GM12878 (cell line): ENCODE results near the gene DGKI. TPM values are rescaled to one million over a fixed set of nuclear protein-coding genes. Genes with fewer than 3 reads are reported as not detected.

ENCODE experiments used
- ATAC-seq: fragments of 200-7000 bp; cut with Tn5 transposase; 3 replicates; pipeline ENCODE4 v1.9.1; 2020; ENCODE audit warnings: mild to moderate bottlenecking, moderate library complexity
- BruUV-seq: library from RNA; stranded (reverse); fragments of 400-500 nt; replicated peaks from 2 replicates; lab custom pipeline; 2021; lab: Mats Ljungman, UMichigan
- CTCF ChIA-PET: fragments of 300-600 bp; sonication (Branson Sonifier 250); formaldehyde crosslinking; extraction: SDS; loops from one replicate; lab custom pipeline; 2021; ENCODE audit warnings: inconsistent platforms; lab: Yijun Ruan, JAX
- POLR2A ChIA-PET: fragments of 350-600 bp; formaldehyde crosslinking; extraction: SDS; loops from one replicate; lab custom pipeline; 2021; ENCODE audit warnings: inconsistent platforms; lab: Charles Lee
- RAD21 ChIA-PET: fragments of 300-600 bp; sonication (Branson Sonifier 250); formaldehyde crosslinking; loops from one replicate; lab custom pipeline; 2023; ENCODE audit warnings: antibody characterized with exemption; ENCODE audit not compliant: unreplicated experiment; lab: Charles Lee
- SMC1A ChIA-PET: fragments of 300-600 bp; sonication (Branson Sonifier 250); formaldehyde crosslinking; loops from one replicate; lab custom pipeline; 2023; ENCODE audit not compliant: unreplicated experiment, uncharacterized antibody; lab: Charles Lee
- DNase-seq: peaks from one replicate; pipeline ENCODE4 v3.0.0-alpha.2; 2011; ENCODE audit warnings: low read depth, low spot score
- FAIRE-seq: peaks from 3 replicates; lab custom pipeline; 2011; peaks lifted over from hg19 to GRCh38; lab: Jason Lieb, UNC
- H2AFZ ChIP-seq: 2 replicates; pipeline ENCODE4 v1.6.0; 2011; ENCODE audit warnings: low read depth, low read length, control low read depth; ENCODE audit not compliant: control insufficient read depth
- H3K27ac ChIP-seq: 2 replicates; pipeline ENCODE4 v1.5.1; 2011; ENCODE audit warnings: control low read depth; ENCODE audit not compliant: control insufficient read depth, insufficient read depth
- H3K27me3 ChIP-seq, 2 experiments: replicated peaks in 1 of 2; 2 replicates each; pipeline versions ENCODE4 v1.6.0 to v1.6.1; 2011; ENCODE audit warnings: low read length in 1 of 2; ENCODE audit not compliant: control insufficient read depth in 2 of 2, insufficient read depth in 2 of 2
- H3K36me3 ChIP-seq, 2 experiments: 2 replicates each; pipeline ENCODE4 v1.5.1; 2011; ENCODE audit warnings: low read length in 1 of 2; ENCODE audit not compliant: control insufficient read depth in 2 of 2, insufficient read depth in 2 of 2
- H3K4me1 ChIP-seq: 2 replicates; pipeline ENCODE4 v1.6.1; 2011; ENCODE audit warnings: mild to moderate bottlenecking, low read length, moderate library complexity, mixed read lengths; ENCODE audit not compliant: control insufficient read depth, insufficient read depth
- H3K4me2 ChIP-seq: 2 replicates; pipeline ENCODE4 v1.6.0; 2011; ENCODE audit warnings: control low read depth; ENCODE audit not compliant: control insufficient read depth, insufficient read depth
- H3K4me3 ChIP-seq: fragments of 200-600 bp; sonication (generic); 2 replicates; pipeline ENCODE4 v1.5.1; 2016
- H3K79me2 ChIP-seq: 2 replicates; pipeline ENCODE4 v1.6.0; 2011; ENCODE audit warnings: low read length; ENCODE audit not compliant: control insufficient read depth, insufficient read depth
- H3K9ac ChIP-seq: 2 replicates; pipeline ENCODE4 v1.8.0; 2011; ENCODE audit warnings: low read length, control low read depth, mixed read lengths; ENCODE audit not compliant: control insufficient read depth, insufficient read depth
- H3K9me3 ChIP-seq: replicated peaks from 3 replicates; pipeline ENCODE4 v1.5.1; 2011; ENCODE audit warnings: mild to moderate bottlenecking, low read length; ENCODE audit not compliant: control insufficient read depth, insufficient read depth
- H4K20me1 ChIP-seq: 2 replicates; pipeline ENCODE4 v1.6.0; 2011; ENCODE audit not compliant: control insufficient read depth, insufficient read depth
- BACH1 ChIP-seq: fragments of 450-650 bp; IDR thresholded peaks from 2 replicates; pipeline ENCODE4 v1.6.1; 2017; ENCODE audit warnings: mild to moderate bottlenecking, borderline replicate concordance
- GATAD2B ChIP-seq: fragments of 450-650 bp; conservative IDR thresholded peaks from 2 replicates; pipeline ENCODE4 v1.6.1; 2017; ENCODE audit warnings: low read depth, mild to moderate bottlenecking, moderate library complexity
- MEF2B ChIP-seq: fragments of 450-650 bp; IDR thresholded peaks from 2 replicates; pipeline ENCODE4 v1.6.1; 2018; ENCODE audit warnings: mild to moderate bottlenecking, moderate library complexity; ENCODE audit not compliant: partially characterized antibody, poor library complexity, severe bottlenecking
- MXI1 ChIP-seq: fragments of 150-350 bp; IDR thresholded peaks from 2 replicates; pipeline ENCODE4 v1.6.1; 2011; ENCODE audit warnings: low read depth, mild to moderate bottlenecking, inconsistent platforms, low read length, improper control_type of control experiment
- PAX8 ChIP-seq: fragments of 450-650 bp; IDR thresholded peaks from 2 replicates; pipeline ENCODE4 v1.6.1; 2017; ENCODE audit warnings: mild to moderate bottlenecking, moderate library complexity
- RELA ChIP-seq: fragments of 450-650 bp; IDR thresholded peaks from 2 replicates; pipeline ENCODE4 v1.8.0; 2014; ENCODE audit warnings: borderline replicate concordance; ENCODE audit not compliant: partially characterized antibody
- RFX5 ChIP-seq: IDR thresholded peaks from 2 replicates; pipeline ENCODE4 v1.6.1; 2011; ENCODE audit warnings: low read depth, low read length, improper control_type of control experiment
- SKIL ChIP-seq: fragments of 450-650 bp; IDR thresholded peaks from 2 replicates; pipeline ENCODE4 v1.6.1; 2017; ENCODE audit warnings: mild to moderate bottlenecking, low read depth, inconsistent platforms; ENCODE audit not compliant: poor library complexity, severe bottlenecking
- SMC3 ChIP-seq: IDR thresholded peaks from 2 replicates; pipeline ENCODE4 v1.6.1; 2011; ENCODE audit warnings: low read length, improper control_type of control experiment, borderline replicate concordance
- STAT1 ChIP-seq: fragments of 450-650 bp; conservative IDR thresholded peaks from 2 replicates; pipeline ENCODE4 v1.6.1; 2014; ENCODE audit warnings: antibody characterized with exemption, mild to moderate bottlenecking
- SUPT20H ChIP-seq: IDR thresholded peaks from 2 replicates; pipeline ENCODE4 v1.6.1; 2011; ENCODE audit warnings: low read depth, mild to moderate bottlenecking, low read length, moderate library complexity, borderline replicate concordance; ENCODE audit not compliant: control insufficient read depth
- USF2 ChIP-seq: IDR thresholded peaks from 2 replicates; pipeline ENCODE4 v1.6.1; 2011; ENCODE audit warnings: low read depth, low read length, improper control_type of control experiment, borderline replicate concordance
- ZBTB33 ChIP-seq: fragments of 450-650 bp; IDR thresholded peaks from 2 replicates; pipeline ENCODE4 v1.6.1; 2017; ENCODE audit warnings: mild to moderate bottlenecking
- ZNF24 ChIP-seq: fragments of 450-650 bp; IDR thresholded peaks from 2 replicates; pipeline ENCODE4 v1.6.1; 2017; ENCODE audit warnings: antibody characterized with exemption, mild to moderate bottlenecking
- ZNF274 ChIP-seq: IDR thresholded peaks from one replicate; pipeline ENCODE4 v1.8.0; 2011; ENCODE audit not compliant: insufficient read length, insufficient read depth
- ZSCAN29 ChIP-seq: fragments of 450-650 bp; IDR thresholded peaks from 2 replicates; pipeline ENCODE4 v1.6.1; 2017; ENCODE audit warnings: mild to moderate bottlenecking, moderate library complexity
- WGBS: methylation state at CpG from one replicate; pipeline ENCODE4 v1.1.6; 2016; ENCODE audit warnings: low lambda C conversion rate; ENCODE audit not compliant: insufficient replicate concordance, insufficient coverage; ENCODE audit errors: missing lambda C conversion rate; 5-methylcytosine and 5-hydroxymethylcytosine counted together
- in situ Hi-C: fragments of 300-500 bp; cut with MboI; formaldehyde crosslinking; loops from 9 replicates; pipeline ENCODE4 v1.14.3; 2018; ENCODE audit warnings: mixed read lengths
- intact Hi-C: fragments of 100-400 bp; cut with micrococcal nuclease; formaldehyde crosslinking; loops from one replicate; pipeline ENCODE4 v1.14.2; 2022; ENCODE audit not compliant: unreplicated experiment
- polyA plus RNA-seq, 11 experiments: library from polyadenylated mRNA; depleted of rRNA in 4 of 11; unstranded in 6 of 11; stranded (reverse) in 5 of 11; fragments of >200 nt; fragmentation: Nextera tagmentation in 4 of 11; fragmentation: Illumina TruSeq in 1 of 11; extraction: Ambion mirVana in 4 of 11; extraction: Trizol in 1 of 11; gene quantifications; 1 replicate in 1 of 11; 2 replicates in 10 of 11; pipeline versions ENCODE4 v1.2.1 to v1.2.3, GENCODE V29; 2011 to 2016; ENCODE audit warnings: inconsistent platforms in 2 of 11, missing spikeins in 2 of 11, low read depth in 1 of 11
- total RNA-seq, 4 experiments: library from RNA; depleted of rRNA in 3 of 4; stranded (reverse); fragments of >200 nt in 3 of 4; fragmentation: Illumina TruSeq in 1 of 4; extraction: Trizol in 1 of 4; gene quantifications; 2 replicates each; pipeline versions ENCODE4 v1.2.1 to v1.2.3, GENCODE V29; 2013 to 2021

DGKI gene
- total and polyA plus RNA-seq, 10 of the 15 experiments (the other 5 are each of a cell fraction or from before 2014, with no cell fraction given) = 10.4 to 37.1 (median 22.1) TPM

GRCh38 chr7:137695942-137696341, 150.8 kb downstream of the DGKI start (continued):
- TF ChIP-seq GATAD2B (no peak), BACH1 (no peak), MXI1 (no peak), ZNF24 (no peak), RFX5 (no peak), MEF2B (no peak)

- Histone ChIP-seq H2AFZ (no peak overlapping the region), H4K20me1 (no peaks in the 10 kb centered on the region), H3K4me3 (no peak overlapping the region), H3K4me2 (no peak overlapping the region), H3K9me3 (no peaks in the 10 kb centered on the region), H3K4me1 (no peaks in the 10 kb centered on the region), H3K27ac (no peak overlapping the region), H3K27me3 (no peaks in the 10 kb centered on the region), H3K79me2 (no peaks in the 10 kb centered on the region), H3K36me3 (no peaks in the 10 kb centered on the region), H3K9ac (no peak overlapping the region)
- SMC1A ChIA-PET = interaction anchor here (1.1 to 3.4 kb wide), 6 partner anchors 9 to 39 kb away, joined by 3 to 35 read pairs (median 6); no protein-coding TSS in a partner anchor
- RAD21 ChIA-PET = interaction anchor here (1.2 to 3.8 kb wide), 6 partner anchors 20 to 200 kb away, joined by 3 to 30 read pairs (median 5); no protein-coding TSS in a partner anchor
- TF ChIP-seq PAX8 (no peak), STAT1 (no peak), SMC3 (no peak), RELA (no peak), SKIL (no peak), SUPT20H (no peak), ZNF274 (no peak), USF2 (no peak), ZBTB33 (no peak), ZSCAN29 (no peak)
- CTCF ChIA-PET = interaction anchor here (0.9 to 2.0 kb wide), 7 partner anchors 9 to 307 kb away, joined by 3 to 8 read pairs (median 3); partner anchors contain the start of gene CREB3L2
- no peak for ATAC-seq
- POLR2A ChIA-PET = interaction anchor here (1.0 to 2.3 kb wide), 3 partner anchors 22 to 28 kb away, joined by 4 to 5 read pairs (median 4); no protein-coding TSS in a partner anchor
- no peak for DNase-seq
- 62% methylated on average over 3 of the region's 3 CpGs for WGBS
- in situ Hi-C loops = no loop called here
- BruUV-seq = no TSS peak
- intact Hi-C loops = no loop called here
- no peak for FAIRE-seq
Observed at GRCh38 chr7:137695494-137695893, 151.3 kb downstream of the DGKI start.
